ENCODE measurements around the gene SLFNL1.

SLFNL1 gene

GRCh38 chr1:40987439-40988276 lies 33.9 kb downstream of the SLFNL1 start:
- in situ Hi-C loops (cut with MboI; ENCODE audit: low sequenced_read_pairs) = no loop called here

- in situ Hi-C loops (cut with MboI; ENCODE audit: low sequenced_read_pairs) = no loop called here
Observed at GRCh38 chr1:40986956-40987355, 34.6 kb downstream of the SLFNL1 start.

- in situ Hi-C loops (cut with MboI; ENCODE audit: low sequenced_read_pairs) = no loop called here
Observed at GRCh38 chr1:40986328-40986783, 35.2 kb downstream of the SLFNL1 start.

GRCh38 chr1:40985875-40986274 lies 35.6 kb downstream of the SLFNL1 start:
- in situ Hi-C loops (cut with MboI; ENCODE audit: low sequenced_read_pairs) = no loop called here

- in situ Hi-C loops (cut with MboI; ENCODE audit: low sequenced_read_pairs) = no loop called here
Observed at GRCh38 chr1:40985161-40985560, 36.4 kb downstream of the SLFNL1 start.

GRCh38 chr1:40984531-40984930 lies 37.0 kb downstream of the SLFNL1 start:
- in situ Hi-C loops (cut with MboI; ENCODE audit: low sequenced_read_pairs) = no loop called here

- in situ Hi-C loops (cut with MboI; ENCODE audit: low sequenced_read_pairs) = no loop called here
Observed at GRCh38 chr1:40984066-40984465, 37.5 kb downstream of the SLFNL1 start.

GRCh38 chr1:40983286-40983685 lies 38.2 kb downstream of the SLFNL1 start:
- in situ Hi-C loops (cut with MboI; ENCODE audit: low sequenced_read_pairs) = no loop called here

- in situ Hi-C loops (cut with MboI; ENCODE audit: low sequenced_read_pairs) = no loop called here
Observed at GRCh38 chr1:40982721-40983120, 38.8 kb downstream of the SLFNL1 start.

GRCh38 chr1:40981691-40982448 lies 39.7 kb downstream of the SLFNL1 start:
- in situ Hi-C loops (cut with MboI; ENCODE audit: low sequenced_read_pairs) = no loop called here

- in situ Hi-C loops (cut with MboI; ENCODE audit: low sequenced_read_pairs) = no loop called here
Observed at GRCh38 chr1:40980453-40981121, 40.9 kb downstream of the SLFNL1 start.

GRCh38 chr1:40980068-40980452 lies 41.5 kb downstream of the SLFNL1 start:
- in situ Hi-C loops (cut with MboI; ENCODE audit: low sequenced_read_pairs) = no loop called here

- in situ Hi-C loops (cut with MboI; ENCODE audit: low sequenced_read_pairs) = no loop called here
Observed at GRCh38 chr1:40979241-40980067, 42.1 kb downstream of the SLFNL1 start, which contains the start of gene CTPS1. Gene CTPS1 (plus strand): TSS chr1:40979696. CDS start chr1:40983291, 3,595 bp downstream.

- in situ Hi-C loops (cut with MboI; ENCODE audit: low sequenced_read_pairs) = no loop called here
Observed at GRCh38 chr1:40978886-40979240, 42.7 kb downstream of the SLFNL1 start.

- in situ Hi-C loops (cut with MboI; ENCODE audit: low sequenced_read_pairs) = no loop called here
Observed at GRCh38 chr1:40977716-40978115, 43.8 kb downstream of the SLFNL1 start.

- in situ Hi-C loops (cut with MboI; ENCODE audit: low sequenced_read_pairs) = no loop called here
Observed at GRCh38 chr1:40976952-40977690, 44.4 kb downstream of the SLFNL1 start.

GRCh38 chr1:40974945-40975344 lies 46.6 kb downstream of the SLFNL1 start:
- in situ Hi-C loops (cut with MboI; ENCODE audit: low sequenced_read_pairs) = no loop called here

GRCh38 chr1:40973912-40974311 lies 47.6 kb downstream of the SLFNL1 start:
- in situ Hi-C loops (cut with MboI; ENCODE audit: low sequenced_read_pairs) = no loop called here

GRCh38 chr1:40971966-40972365 lies 49.6 kb downstream of the SLFNL1 start:
- in situ Hi-C loops (cut with MboI; ENCODE audit: low sequenced_read_pairs) = no loop called here

- in situ Hi-C loops (cut with MboI; ENCODE audit: low sequenced_read_pairs) = no loop called here
Observed at GRCh38 chr1:40969445-40969844, 52.1 kb downstream of the SLFNL1 start.

Measured in hTERT RPE-1 (cell line).